Neuronal stem cell (in vitro differentiated cells): ENCODE data around the gene SLC16A3.
A peak's percentile ranks its signal among the peaks of the same experiment; 100 is the strongest.

Experiments used
- DNase-seq: peaks from one replicate; pipeline ENCODE4 v3.0.0-alpha.2; 2013; ENCODE audit warnings: low spot score
- H2AFZ ChIP-seq: one replicate; pipeline ENCODE4 v1.6.1; 2013; ENCODE audit warnings: mild to moderate bottlenecking, low read length, inconsistent platforms
- H2AK5ac ChIP-seq: 2 replicates; pipeline ENCODE4 v1.6.1; 2013; ENCODE audit warnings: low read depth, mild to moderate bottlenecking, inconsistent platforms, low read length, moderate library complexity, mixed read lengths
- H2BK120ac ChIP-seq: 2 replicates; pipeline ENCODE4 v1.6.1; 2013; ENCODE audit warnings: low read depth, mild to moderate bottlenecking, inconsistent platforms, low read length, moderate library complexity, mixed read lengths
- H2BK12ac ChIP-seq: one replicate; pipeline ENCODE4 v1.6.1; 2013; ENCODE audit warnings: low read length, inconsistent platforms
- H2BK15ac ChIP-seq: 2 replicates; pipeline ENCODE4 v1.6.1; 2013; ENCODE audit warnings: mild to moderate bottlenecking, low read length, inconsistent platforms, mixed read lengths
- H2BK5ac ChIP-seq: one replicate; pipeline ENCODE4 v1.6.1; 2013; ENCODE audit warnings: inconsistent platforms, mild to moderate bottlenecking, low read length, moderate library complexity
- H3K14ac ChIP-seq: one replicate; pipeline ENCODE4 v1.6.1; 2013; ENCODE audit warnings: low read length, inconsistent platforms
- H3K18ac ChIP-seq: 2 replicates; pipeline ENCODE4 v1.6.1; 2013; ENCODE audit warnings: low read length, inconsistent platforms
- H3K23ac ChIP-seq: 2 replicates; pipeline ENCODE4 v1.6.1; 2013; ENCODE audit warnings: low read depth, mild to moderate bottlenecking, mixed read lengths, low read length, inconsistent platforms; ENCODE audit not compliant: poor library complexity
- H3K27ac ChIP-seq: replicated peaks from 3 replicates; pipeline ENCODE4 v1.5.1; 2013; ENCODE audit warnings: low read length, inconsistent platforms
- H3K27me3 ChIP-seq, 3 experiments: 2 replicates each; pipeline ENCODE4 v1.6.1; 2013; ENCODE audit warnings: low read length in 3 of 3, mild to moderate bottlenecking in 2 of 3, inconsistent platforms in 1 of 3, low read depth in 1 of 3, mixed read lengths in 1 of 3, moderate library complexity in 1 of 3; ENCODE audit not compliant: control insufficient read depth in 3 of 3, insufficient read depth in 3 of 3
- H3K36me3 ChIP-seq, 2 donors: replicated peaks in 1 of 2; 2 replicates each; pipeline ENCODE4 v1.6.1; 2013; ENCODE audit warnings: low read length in 2 of 2; ENCODE audit not compliant: control insufficient read depth in 2 of 2, insufficient read depth in 2 of 2
- H3K4ac ChIP-seq: 2 replicates; pipeline ENCODE4 v1.6.1; 2013; ENCODE audit warnings: inconsistent platforms, mild to moderate bottlenecking, low read length, moderate library complexity
- H3K4me1 ChIP-seq, 2 donors: 1 replicate in 1 of 2; 2 replicates in 1 of 2; pipeline ENCODE4 v1.6.1; 2013; ENCODE audit warnings: low read length in 2 of 2, low read depth in 1 of 2; ENCODE audit not compliant: control insufficient read depth in 2 of 2, insufficient read depth in 1 of 2
- H3K4me2 ChIP-seq: one replicate; pipeline ENCODE4 v1.6.1; 2013; ENCODE audit warnings: mild to moderate bottlenecking, low read length, inconsistent platforms; ENCODE audit not compliant: insufficient read depth, poor library complexity, severe bottlenecking
- H3K4me3 ChIP-seq, 2 donors: 2 replicates each; pipeline ENCODE4 v1.5.1; 2013; ENCODE audit warnings: low read length in 2 of 2, mild to moderate bottlenecking in 2 of 2, inconsistent platforms in 1 of 2, moderate library complexity in 1 of 2
- H3K79me1 ChIP-seq: one replicate; pipeline ENCODE4 v1.6.1; 2013; ENCODE audit warnings: low read depth, mild to moderate bottlenecking, inconsistent platforms, low read length, moderate library complexity
- H3K9ac ChIP-seq: one replicate; pipeline ENCODE4 v1.6.1; 2013; ENCODE audit warnings: mild to moderate bottlenecking, low read depth, low read length, inconsistent platforms; ENCODE audit not compliant: poor library complexity
- H3K9me3 ChIP-seq, 2 donors: replicated peaks in 1 of 2; 2 replicates each; pipeline versions ENCODE3 to v1.6.1; 2013; ENCODE audit warnings: low read length in 2 of 2, mild to moderate bottlenecking in 2 of 2, inconsistent platforms in 1 of 2, low read depth in 1 of 2, mixed read lengths in 1 of 2, moderate library complexity in 1 of 2; ENCODE audit not compliant: control insufficient read depth in 2 of 2, insufficient read depth in 1 of 2
- H4K8ac ChIP-seq: one replicate; pipeline ENCODE4 v1.6.1; 2013; ENCODE audit warnings: low read depth, mild to moderate bottlenecking, inconsistent platforms, low read length, moderate library complexity
- H4K91ac ChIP-seq: one replicate; pipeline ENCODE4 v1.6.1; 2013; ENCODE audit warnings: low read length, low read depth, mild to moderate bottlenecking, inconsistent platforms; ENCODE audit not compliant: poor library complexity
- WGBS, 2 donors: extraction: QIAGEN DNeasy Blood & Tissue Kit; methylation state at CpG; one replicate each; pipeline ENCODE4 v1.1.7; 2013; ENCODE audit warnings: missing lambda C conversion rate in 2 of 2, mixed read lengths in 1 of 2; ENCODE audit not compliant: insufficient read length in 2 of 2, insufficient replicate concordance in 1 of 2; ENCODE audit errors: extremely low coverage in 2 of 2; 5-methylcytosine and 5-hydroxymethylcytosine counted together

SLC16A3 gene

GRCh38 chr17:82278308-82278707 is 49.5 kb downstream of the SLC16A3 start:
- WGBS, 2 donors, result no CpG with 5 or more reads among the region's 9 CpGs
- peak overlapping the region in 1 of 2 donors; percentile 22 for H3K4me3 ChIP-seq
- no peak overlapping the region for H3K27ac ChIP-seq
- no peak overlapping the region for H4K91ac ChIP-seq
- no peak overlapping the region for H3K4ac ChIP-seq
- H3K18ac ChIP-seq, result no peak overlapping the region
- H3K14ac ChIP-seq, result no peak overlapping the region
- no peak overlapping the region for H2BK120ac ChIP-seq
- peaks cover 2% of the 10 kb centered on the region for H3K79me1 ChIP-seq
- H3K27me3 ChIP-seq, result no peaks in the 10 kb centered on the region
- no peak overlapping the region for H4K8ac ChIP-seq
- no peak overlapping the region for H2BK12ac ChIP-seq
- H3K23ac ChIP-seq, result peak overlapping the region; percentile 6
- H2BK15ac ChIP-seq, result no peak overlapping the region
- H2AFZ ChIP-seq, result no peak overlapping the region
- no peak overlapping the region for H3K4me2 ChIP-seq
- H3K36me3 ChIP-seq, result peaks cover 0 to 3% of the 10 kb centered on the region in 2 donors
- peaks cover 11 to 12% of the 10 kb centered on the region in 2 donors for H3K4me1 ChIP-seq
- no peak overlapping the region for H2BK5ac ChIP-seq
- no peak overlapping the region for H2AK5ac ChIP-seq
- H3K9me3 ChIP-seq, result peaks cover 0 to 3% of the 10 kb centered on the region in 2 donors
- H3K9ac ChIP-seq, result peak overlapping the region; percentile 32
- no peak for DNase-seq

GRCh38 chr17:82278786-82279391 is 50.0 kb downstream of the SLC16A3 start:
- WGBS, 2 donors, result no CpG with 5 or more reads among the region's 16 CpGs
- peaks cover 0 to 3% of the 10 kb centered on the region in 2 donors for H3K9me3 ChIP-seq

GRCh38 chr17:82280537-82280936 is 51.7 kb downstream of the SLC16A3 start:
- Histone ChIP-seq H3K79me1 (peaks cover 2% of the 10 kb centered on the region), H2AK5ac (no peak overlapping the region), H3K4ac (no peak overlapping the region), H3K23ac (no peak overlapping the region), H3K4me3 (no peak overlapping the region), H3K36me3 (peaks cover 0 to 3% of the 10 kb centered on the region in 2 donors), H2BK12ac (no peak overlapping the region), H3K27ac (no peak overlapping the region), H3K27me3 (no peaks in the 10 kb centered on the region), H2AFZ (peak overlapping the region; percentile 22), H4K91ac (no peak overlapping the region), H3K9ac (no peak overlapping the region), H3K4me2 (no peak overlapping the region), H3K14ac (no peak overlapping the region), H3K4me1 (peaks cover 12 to 18% of the 10 kb centered on the region in 2 donors), H3K9me3 (peaks cover 0 to 3% of the 10 kb centered on the region in 2 donors), H2BK120ac (no peak overlapping the region), H2BK15ac (no peak overlapping the region), H2BK5ac (no peak overlapping the region), H4K8ac (no peak overlapping the region), H3K18ac (no peak overlapping the region)
- WGBS, 2 donors, result no CpG with 5 or more reads among the region's 8 CpGs
- DNase-seq, result no peak

More at GRCh38 chr17:82278786-82279391, 50.0 kb downstream of the SLC16A3 start:
- no peak overlapping the region for H3K9ac ChIP-seq
- DNase-seq, result no peak
- no peak overlapping the region for H4K8ac ChIP-seq
- no peak overlapping the region for H3K4ac ChIP-seq
- no peak overlapping the region for H3K4me2 ChIP-seq
- no peak overlapping the region for H2BK15ac ChIP-seq
- no peak overlapping the region for H3K4me3 ChIP-seq
- H2BK120ac ChIP-seq, result no peak overlapping the region
- no peak overlapping the region for H3K27ac ChIP-seq
- peak overlapping the region; percentile 74 for H2AK5ac ChIP-seq
- no peak overlapping the region for H4K91ac ChIP-seq
- H3K4me1 ChIP-seq, result peaks cover 8 to 14% of the 10 kb centered on the region in 2 donors
- H3K14ac ChIP-seq, result peak overlapping the region; percentile 14
- H3K18ac ChIP-seq, result no peak overlapping the region
- H3K27me3 ChIP-seq, result no peaks in the 10 kb centered on the region
- H2BK5ac ChIP-seq, result no peak overlapping the region
- H3K23ac ChIP-seq, result no peak overlapping the region
- H3K79me1 ChIP-seq, result peaks cover 2% of the 10 kb centered on the region
- no peak overlapping the region for H2BK12ac ChIP-seq
- H2AFZ ChIP-seq, result no peak overlapping the region
- H3K36me3 ChIP-seq, result peaks cover 0 to 3% of the 10 kb centered on the region in 2 donors

GRCh38 chr17:82281076-82281475 is 52.2 kb downstream of the SLC16A3 start:
- no peak overlapping the region for H3K27ac ChIP-seq
- H2AK5ac ChIP-seq, result no peak overlapping the region
- no peak overlapping the region for H4K91ac ChIP-seq
- H3K4me3 ChIP-seq, result peak overlapping the region in 1 of 2 donors; percentile 71
- no peak overlapping the region for H4K8ac ChIP-seq
- H3K79me1 ChIP-seq, result peaks cover 2% of the 10 kb centered on the region
- no peak overlapping the region for H3K18ac ChIP-seq
- no peak for DNase-seq
- H3K23ac ChIP-seq, result no peak overlapping the region
- WGBS, 2 donors, result no CpG with 5 or more reads among the region's 7 CpGs
- no peak overlapping the region for H3K4ac ChIP-seq
- H3K14ac ChIP-seq, result no peak overlapping the region
- no peak overlapping the region for H3K4me2 ChIP-seq
- peak overlapping the region; percentile 38 for H3K9ac ChIP-seq
- peaks cover 0 to 3% of the 10 kb centered on the region in 2 donors for H3K36me3 ChIP-seq
- H2BK120ac ChIP-seq, result no peak overlapping the region
- H3K4me1 ChIP-seq, result peaks cover 13 to 18% of the 10 kb centered on the region in 2 donors
- no peaks in the 10 kb centered on the region for H3K27me3 ChIP-seq
- peak overlapping the region; percentile 28 for H2BK12ac ChIP-seq
- H2BK15ac ChIP-seq, result peak overlapping the region; percentile 25
- H3K9me3 ChIP-seq, result peaks cover 0 to 3% of the 10 kb centered on the region in 2 donors
- peak overlapping the region; percentile 22 for H2AFZ ChIP-seq
- H2BK5ac ChIP-seq, result no peak overlapping the region
